Activated CD8-positive, alpha-beta T cell treated with anti-CD3 and anti-CD28 coated beads for 36 hours (primary cell): ENCODE measurements around the gene DIRAS2. TPM values are rescaled to one million over a fixed set of nuclear protein-coding genes. Genes with fewer than 3 reads are reported as not detected.

ENCODE experiments used
- ATAC-seq: fragments of 200-7000 bp; cut with Tn5 transposase; one replicate; pipeline ENCODE4 v1.10.0; 2021; ENCODE audit warnings: mild to moderate bottlenecking, moderate library complexity
- CTCF ChIA-PET: fragments of 350-600 bp; sonication (Branson Sonifier 250); formaldehyde crosslinking; loops from one replicate; lab custom pipeline; 2021; ENCODE audit warnings: antibody characterized with exemption; lab: Charles Lee
- POLR2A ChIA-PET: fragments of 350-600 bp; sonication (Branson Sonifier 250); formaldehyde crosslinking; loops from one replicate; lab custom pipeline; 2021; ENCODE audit warnings: antibody characterized with exemption; lab: Charles Lee
- DNase-seq: peaks from one replicate; pipeline ENCODE4 v3.0.0-alpha.2; 2020
- H3K27ac Mint-ChIP-seq: one replicate; pipeline ENCODE4 v1.8.0; 2021; ENCODE audit warnings: mild to moderate bottlenecking, mixed read lengths
- H3K27me3 Mint-ChIP-seq: one replicate; pipeline ENCODE4 v1.8.0; 2021; ENCODE audit warnings: mixed read lengths
- H3K36me3 Mint-ChIP-seq: one replicate; pipeline ENCODE4 v1.8.0; 2021; ENCODE audit warnings: low read depth, mixed read lengths
- H3K4me1 Mint-ChIP-seq: one replicate; pipeline ENCODE4 v1.8.0; 2021; ENCODE audit warnings: low read depth, mixed read lengths
- H3K4me3 Mint-ChIP-seq: one replicate; pipeline ENCODE4 v1.8.0; 2021; ENCODE audit warnings: mild to moderate bottlenecking, moderate library complexity, mixed read lengths
- H3K9me3 Mint-ChIP-seq: one replicate; pipeline ENCODE4 v1.8.0; 2021; ENCODE audit warnings: mixed read lengths
- intact Hi-C: fragments of 100-400 bp; cut with micrococcal nuclease; formaldehyde crosslinking; loops from one replicate; pipeline ENCODE4 v1.10.0; 2022
- total RNA-seq, 2 experiments: library from RNA; stranded (reverse); gene quantifications; one replicate each; pipeline ENCODE4 v1.2.3, GENCODE V29; 2021
- TF ChIP-seq, protein P1 (sequence below): fragments of 200-600 bp; IDR thresholded peaks from one replicate; pipeline ENCODE4 v1.8.0; 2022; ENCODE audit warnings: antibody characterized with exemption, mild to moderate bottlenecking

DIRAS2 gene
- total RNA-seq, 2 experiments from 2014 or later, result not detected

GRCh38 chr9:90611121-90611520, 31.5 kb downstream of the DIRAS2 start:
- POLR2A ChIA-PET, result no interaction called here
- Mint-ChIP-seq H3K27ac (no peak overlapping the region), H3K4me3 (no peak overlapping the region), H3K4me1 (no peaks in the 10 kb centered on the region), H3K36me3 (no peaks in the 10 kb centered on the region), H3K27me3 (peaks cover 11% of the 10 kb centered on the region), H3K9me3 (no peaks in the 10 kb centered on the region)
- DNase-seq (no peak), ATAC-seq (no peak)
- TF ChIP-seq, protein P1, sequence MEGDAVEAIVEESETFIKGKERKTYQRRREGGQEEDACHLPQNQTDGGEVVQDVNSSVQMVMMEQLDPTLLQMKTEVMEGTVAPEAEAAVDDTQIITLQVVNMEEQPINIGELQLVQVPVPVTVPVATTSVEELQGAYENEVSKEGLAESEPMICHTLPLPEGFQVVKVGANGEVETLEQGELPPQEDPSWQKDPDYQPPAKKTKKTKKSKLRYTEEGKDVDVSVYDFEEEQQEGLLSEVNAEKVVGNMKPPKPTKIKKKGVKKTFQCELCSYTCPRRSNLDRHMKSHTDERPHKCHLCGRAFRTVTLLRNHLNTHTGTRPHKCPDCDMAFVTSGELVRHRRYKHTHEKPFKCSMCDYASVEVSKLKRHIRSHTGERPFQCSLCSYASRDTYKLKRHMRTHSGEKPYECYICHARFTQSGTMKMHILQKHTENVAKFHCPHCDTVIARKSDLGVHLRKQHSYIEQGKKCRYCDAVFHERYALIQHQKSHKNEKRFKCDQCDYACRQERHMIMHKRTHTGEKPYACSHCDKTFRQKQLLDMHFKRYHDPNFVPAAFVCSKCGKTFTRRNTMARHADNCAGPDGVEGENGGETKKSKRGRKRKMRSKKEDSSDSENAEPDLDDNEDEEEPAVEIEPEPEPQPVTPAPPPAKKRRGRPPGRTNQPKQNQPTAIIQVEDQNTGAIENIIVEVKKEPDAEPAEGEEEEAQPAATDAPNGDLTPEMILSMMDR, result no peak
- CTCF ChIA-PET, result no interaction called here
- intact Hi-C loops, result no loop called here

DNA sequence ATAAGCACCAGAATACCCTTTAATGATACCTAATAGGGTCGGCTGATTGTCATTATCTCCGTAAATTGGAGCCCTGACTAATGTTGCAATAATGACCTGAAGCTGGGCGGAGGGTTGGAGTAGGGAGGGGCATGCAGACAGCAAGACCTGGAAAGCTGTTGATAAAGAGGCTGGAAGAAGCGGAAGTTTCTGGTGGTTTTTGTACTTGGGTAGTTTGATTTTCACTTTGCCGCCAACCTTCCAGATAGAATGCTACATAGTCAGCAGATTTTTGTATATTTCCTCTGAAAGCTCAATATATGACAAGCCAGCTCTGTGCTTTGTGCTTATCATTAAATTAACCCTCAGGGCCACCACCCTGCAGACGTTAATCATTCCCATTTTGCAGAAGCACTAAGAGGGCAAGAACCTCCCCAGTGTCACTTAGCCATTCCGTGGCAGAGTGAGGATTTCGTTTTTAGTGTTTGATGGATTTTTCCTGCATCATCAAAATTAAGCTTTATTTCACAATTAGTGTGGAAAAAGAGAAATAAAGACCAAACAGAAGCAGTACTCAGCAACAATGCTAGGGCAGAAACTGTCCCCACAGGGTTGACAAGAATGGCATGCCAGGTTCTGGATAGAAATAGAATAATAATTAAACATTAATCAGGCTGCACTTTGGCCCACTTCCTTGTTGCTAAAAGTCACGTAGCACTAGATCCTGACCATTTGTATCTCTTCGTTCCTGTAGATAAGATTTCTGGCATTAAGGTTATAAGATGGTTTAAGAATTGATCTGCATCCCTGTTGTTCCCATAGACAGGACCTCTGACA, 34.7 kb downstream of the DIRAS2 start:
- no peak for ATAC-seq
- no peak for DNase-seq
- intact Hi-C loops, result no loop called here
- no peaks in the 10 kb centered on the region for H3K4me1 Mint-ChIP-seq
- no peaks in the 10 kb centered on the region for H3K9me3 Mint-ChIP-seq
- no peak overlapping the region for H3K4me3 Mint-ChIP-seq
- no peaks in the 10 kb centered on the region for H3K36me3 Mint-ChIP-seq
- CTCF ChIA-PET, result no interaction called here
- H3K27ac Mint-ChIP-seq, result no peak overlapping the region
- TF ChIP-seq, protein P1, result no peak
- POLR2A ChIA-PET, result no interaction called here
- peaks cover 11% of the 10 kb centered on the region for H3K27me3 Mint-ChIP-seq

- H3K27ac Mint-ChIP-seq, result no peak overlapping the region
- no peak for ATAC-seq
- intact Hi-C loops, result no loop called here
- no peak for DNase-seq
- POLR2A ChIA-PET, result no interaction called here
- no peaks in the 10 kb centered on the region for H3K4me1 Mint-ChIP-seq
- peaks cover 10% of the 10 kb centered on the region for H3K27me3 Mint-ChIP-seq
- CTCF ChIA-PET, result no interaction called here
- H3K36me3 Mint-ChIP-seq, result no peaks in the 10 kb centered on the region
- no peak overlapping the region for H3K4me3 Mint-ChIP-seq
- H3K9me3 Mint-ChIP-seq, result no peaks in the 10 kb centered on the region
- TF ChIP-seq, protein P1, result no peak
Measured at GRCh38 chr9:90600029-90600428, 42.6 kb downstream of the DIRAS2 start.

GRCh38 chr9:90598191-90598590, 44.4 kb downstream of the DIRAS2 start:
- H3K36me3 Mint-ChIP-seq, result no peaks in the 10 kb centered on the region
- no peak overlapping the region for H3K27ac Mint-ChIP-seq
- ATAC-seq (no peak), DNase-seq (no peak)
- intact Hi-C loops, result no loop called here
- H3K27me3 Mint-ChIP-seq, result peaks cover 14% of the 10 kb centered on the region
- CTCF ChIA-PET, result no interaction called here
- TF ChIP-seq, protein P1, result no peak
- POLR2A ChIA-PET, result no interaction called here
- no peaks in the 10 kb centered on the region for H3K9me3 Mint-ChIP-seq
- no peak overlapping the region for H3K4me3 Mint-ChIP-seq
- no peaks in the 10 kb centered on the region for H3K4me1 Mint-ChIP-seq

DNA sequence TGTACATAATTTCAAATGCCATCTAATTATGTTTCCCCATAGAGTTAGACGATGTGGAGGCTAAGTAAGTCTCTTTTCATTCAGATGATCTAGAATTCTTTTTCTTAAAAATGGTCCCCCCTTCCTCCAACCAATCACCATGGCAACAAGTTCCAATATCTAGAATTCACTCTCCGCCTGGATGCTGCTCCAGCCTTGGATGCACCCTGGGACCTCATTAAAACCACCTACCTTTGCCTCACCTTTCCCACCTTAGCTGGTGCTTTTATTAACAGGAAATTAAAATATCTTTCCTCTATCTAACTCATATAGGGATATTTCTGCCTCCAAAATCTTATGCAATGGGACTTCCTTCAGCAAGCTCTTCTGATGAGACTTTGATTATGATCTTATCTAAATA, 49.0 kb downstream of the DIRAS2 start:
- no peak for DNase-seq
- no peak overlapping the region for H3K4me3 Mint-ChIP-seq
- peaks cover 17% of the 10 kb centered on the region for H3K27me3 Mint-ChIP-seq
- CTCF ChIA-PET, result no interaction called here
- no peaks in the 10 kb centered on the region for H3K9me3 Mint-ChIP-seq
- no peaks in the 10 kb centered on the region for H3K4me1 Mint-ChIP-seq
- no peak overlapping the region for H3K27ac Mint-ChIP-seq
- no peak for ATAC-seq
- POLR2A ChIA-PET, result no interaction called here
- intact Hi-C loops, result no loop called here
- TF ChIP-seq, protein P1, result no peak
- H3K36me3 Mint-ChIP-seq, result no peaks in the 10 kb centered on the region
